NAMALWA (cell line): ENCODE measurements around the gene NCOR1.
"Not testable (repeated sequence)": the region's sequence is repeated elsewhere in the genome, so short reads cannot be mapped to it uniquely, and the experiment has no call there.

ENCODE experiments used
- DNase-seq: peaks from one replicate; pipeline ENCODE4 v3.0.0-alpha.2; 2015; ENCODE audit warnings: low spot score

Gene NCOR1

DNA sequence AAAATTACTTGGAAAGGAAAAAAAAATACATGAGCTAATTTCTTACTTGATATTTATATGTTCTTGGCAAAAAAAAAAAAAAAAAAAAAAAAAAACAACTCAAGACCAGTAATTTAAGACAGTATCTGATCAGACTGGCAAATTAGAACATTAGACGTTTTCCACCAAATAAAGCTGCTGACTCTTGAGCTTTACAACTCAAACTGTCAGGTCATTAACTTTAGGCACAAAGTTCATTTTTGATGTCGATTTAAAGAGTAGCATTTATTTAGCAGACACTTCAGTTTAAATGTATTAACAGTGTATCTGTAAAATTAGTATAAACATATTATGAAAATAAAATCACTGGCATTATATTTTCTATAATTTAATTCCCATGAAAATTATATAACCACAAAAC lies 66.7 kb downstream of the NCOR1 start:
- no peak for DNase-seq

DNA sequence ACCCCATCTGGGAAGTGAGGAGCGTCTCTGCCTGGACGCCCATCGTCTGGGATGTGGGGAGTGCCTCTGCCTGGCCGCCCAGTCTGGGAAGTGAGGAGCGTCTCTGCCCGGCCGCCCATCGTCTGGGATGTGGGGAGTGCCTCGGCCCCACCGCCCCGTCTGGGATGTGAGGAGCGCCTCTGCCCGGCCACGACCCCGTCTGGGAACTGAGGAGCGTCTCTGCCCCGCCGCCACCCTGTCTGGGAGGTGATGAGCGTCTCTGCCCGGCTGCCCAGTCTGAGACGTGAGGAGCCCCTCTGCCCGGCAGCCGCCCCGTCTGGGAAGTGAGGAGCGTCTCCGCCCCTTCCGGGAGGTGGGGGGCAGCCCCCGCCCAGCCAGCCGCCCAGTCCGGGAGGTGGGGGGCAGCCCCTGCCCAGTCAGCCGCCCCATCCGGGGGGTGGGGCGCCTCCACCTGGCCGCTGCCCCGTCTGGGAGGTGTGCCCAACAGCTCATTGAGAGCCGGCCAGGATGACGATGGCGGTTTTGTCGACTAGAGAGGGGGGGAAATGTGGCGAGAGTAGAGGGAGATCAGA lies 69.9 kb downstream of the NCOR1 start:
- not testable (repeated sequence) for DNase-seq

- no peak for DNase-seq
Observed at GRCh38 chr17:16141685-16142084, 73.6 kb downstream of the NCOR1 start.

DNA sequence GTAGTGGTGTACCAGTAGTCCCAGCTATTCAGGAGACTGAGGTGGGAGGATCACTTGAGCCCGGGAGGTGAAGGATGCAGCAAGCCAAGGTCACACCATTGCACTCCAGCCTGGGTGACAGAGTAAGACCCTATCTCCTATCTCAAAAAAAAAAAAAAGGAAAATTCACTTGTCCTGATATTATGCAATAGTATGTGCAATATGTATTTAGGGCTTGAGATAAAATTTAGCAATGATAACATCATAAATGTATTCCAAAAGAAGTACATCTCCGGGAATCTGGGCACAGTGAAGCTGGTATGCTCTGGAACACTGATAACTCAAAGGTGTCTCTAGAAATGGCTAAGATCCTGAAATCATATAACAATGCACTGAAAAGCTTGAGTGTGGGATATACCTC lies 74.5 kb downstream of the NCOR1 start:
- no peak for DNase-seq

DNA sequence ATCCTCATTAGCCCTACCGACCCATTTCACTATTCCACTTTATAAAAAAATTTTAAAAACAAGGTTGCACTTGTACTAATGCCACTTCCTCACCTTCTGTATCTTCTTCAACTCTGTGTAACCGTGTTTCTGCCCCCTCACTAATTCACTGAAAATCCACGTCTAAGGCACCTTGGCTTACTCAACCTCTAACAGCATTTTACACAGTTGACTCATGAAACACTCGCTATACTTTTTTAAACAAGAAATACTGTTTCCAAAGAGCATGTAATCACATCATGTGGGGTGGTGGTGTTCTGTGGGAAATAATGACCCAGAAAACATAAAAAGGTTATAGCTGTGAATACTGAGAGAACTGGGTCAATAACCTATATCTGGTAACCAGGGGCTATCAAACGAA lies 79.9 kb downstream of the NCOR1 start:
- no peak for DNase-seq

DNA sequence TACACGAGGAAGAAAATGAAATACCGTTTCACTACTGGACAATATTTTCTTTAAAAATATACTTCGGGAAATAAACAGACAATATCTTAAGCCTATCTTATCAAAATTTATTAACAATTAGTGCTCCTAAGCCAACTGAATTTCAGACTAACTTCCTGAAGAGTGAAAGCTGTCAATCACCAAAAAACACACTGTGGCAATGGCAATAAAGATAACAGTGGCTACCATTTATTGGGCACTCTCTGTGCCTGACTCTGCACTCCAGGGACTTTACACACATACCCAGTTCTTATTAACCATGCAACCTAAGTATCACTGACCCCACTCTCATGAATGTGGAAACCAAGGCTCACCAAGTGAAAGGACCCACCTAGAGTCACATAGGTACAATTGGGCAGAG lies 83.7 kb downstream of the NCOR1 start:
- no peak for DNase-seq

DNA sequence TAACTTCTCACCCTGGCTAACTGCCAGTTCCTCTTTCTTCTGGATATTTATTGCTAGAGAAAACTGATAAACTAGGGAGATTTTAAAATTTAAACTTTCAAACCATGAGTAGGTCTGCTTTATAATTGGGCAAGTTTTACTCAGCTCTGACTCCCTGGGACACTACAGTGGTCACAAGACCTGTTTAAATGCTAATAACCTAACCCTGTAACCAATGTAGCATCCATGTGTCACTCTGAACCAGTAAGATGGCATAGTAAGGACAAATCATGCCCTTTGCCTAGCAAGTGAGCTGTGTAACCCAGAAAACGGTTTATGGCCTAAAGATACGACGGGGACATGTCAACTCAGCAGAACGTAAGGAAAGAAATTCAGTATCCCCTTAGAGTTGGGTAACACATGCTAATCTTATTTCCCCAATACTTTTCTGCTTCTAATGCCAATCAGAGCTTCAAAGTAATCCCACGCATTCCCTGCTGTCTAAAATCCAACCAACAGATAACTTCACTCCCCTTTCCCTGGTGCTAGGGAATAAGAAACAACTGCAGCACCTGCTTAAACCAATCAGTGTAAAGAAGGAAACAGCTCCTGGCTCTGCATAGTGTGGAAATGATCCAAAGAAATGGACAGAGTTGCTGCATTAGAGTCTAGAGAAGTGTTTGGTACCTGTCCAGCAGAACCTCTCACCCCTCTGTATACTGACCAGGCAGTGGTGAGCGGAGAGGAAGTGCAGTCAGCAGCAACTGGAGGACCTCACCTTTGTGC lies 85.7 kb downstream of the NCOR1 start:
- no peak for DNase-seq

DNA sequence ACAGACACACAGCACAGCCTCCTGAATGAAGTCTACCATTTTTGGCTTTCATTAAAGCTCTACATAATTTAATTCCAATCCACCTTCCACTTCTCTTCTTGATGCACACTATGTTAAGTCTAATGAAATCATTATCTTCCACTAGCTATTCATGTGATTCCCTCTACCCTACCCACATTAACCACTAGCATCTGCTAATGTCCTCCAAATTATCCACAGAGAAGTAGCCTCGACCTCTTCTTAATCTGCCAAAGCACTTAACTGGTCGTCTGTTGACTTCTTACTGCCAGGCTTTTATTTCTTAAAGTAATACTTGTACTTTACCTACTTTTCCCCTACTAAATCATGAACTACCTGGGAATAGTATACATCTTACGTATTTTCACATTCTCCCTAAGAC lies 91.8 kb downstream of the NCOR1 start:
- DNase-seq: no peak

GRCh38 chr17:16122697-16123434 lies 92.5 kb downstream of the NCOR1 start:
- no peak for DNase-seq

GRCh38 chr17:16121915-16122314 lies 93.4 kb downstream of the NCOR1 start:
- DNase-seq: no peak

DNA sequence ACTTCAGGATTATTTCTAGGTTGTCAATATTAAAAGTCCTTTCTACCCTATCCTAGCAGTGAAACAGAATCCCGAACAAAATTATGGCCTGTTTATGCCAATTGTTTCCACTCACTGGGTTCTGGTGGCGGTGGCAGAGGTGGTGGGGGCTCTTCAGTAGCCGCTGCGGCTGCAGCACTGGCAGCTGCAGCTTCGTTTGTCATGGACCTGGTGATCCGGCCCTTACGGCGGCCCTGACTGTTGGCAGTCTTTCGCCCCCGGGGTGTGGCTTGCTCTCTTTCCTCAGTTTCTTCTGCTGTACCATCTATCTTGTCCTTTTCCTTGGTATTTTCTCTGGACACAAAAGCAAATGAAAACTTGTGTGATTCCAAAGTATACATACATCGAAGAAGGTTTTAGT lies 94.4 kb downstream of the NCOR1 start:
- no peak for DNase-seq

DNA sequence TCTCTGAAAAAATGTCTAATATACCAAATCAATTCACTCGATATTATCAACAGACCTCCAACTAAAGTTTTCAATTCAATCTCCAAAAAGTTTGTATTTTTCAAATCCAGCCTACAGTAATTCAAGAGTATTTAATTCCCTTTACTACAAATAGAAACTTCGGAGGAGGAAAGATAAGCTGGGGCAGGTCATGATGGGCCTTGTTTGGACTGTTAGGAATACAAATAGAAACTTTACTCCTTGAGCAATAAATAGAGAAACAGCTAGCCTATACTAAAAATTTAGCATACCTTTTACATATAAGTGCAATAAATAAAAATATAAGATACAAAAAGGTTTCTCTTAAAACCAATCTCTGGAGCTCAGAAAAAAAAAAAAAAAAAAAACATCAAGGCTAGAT lies 98.2 kb downstream of the NCOR1 start:
- no peak for DNase-seq

DNA sequence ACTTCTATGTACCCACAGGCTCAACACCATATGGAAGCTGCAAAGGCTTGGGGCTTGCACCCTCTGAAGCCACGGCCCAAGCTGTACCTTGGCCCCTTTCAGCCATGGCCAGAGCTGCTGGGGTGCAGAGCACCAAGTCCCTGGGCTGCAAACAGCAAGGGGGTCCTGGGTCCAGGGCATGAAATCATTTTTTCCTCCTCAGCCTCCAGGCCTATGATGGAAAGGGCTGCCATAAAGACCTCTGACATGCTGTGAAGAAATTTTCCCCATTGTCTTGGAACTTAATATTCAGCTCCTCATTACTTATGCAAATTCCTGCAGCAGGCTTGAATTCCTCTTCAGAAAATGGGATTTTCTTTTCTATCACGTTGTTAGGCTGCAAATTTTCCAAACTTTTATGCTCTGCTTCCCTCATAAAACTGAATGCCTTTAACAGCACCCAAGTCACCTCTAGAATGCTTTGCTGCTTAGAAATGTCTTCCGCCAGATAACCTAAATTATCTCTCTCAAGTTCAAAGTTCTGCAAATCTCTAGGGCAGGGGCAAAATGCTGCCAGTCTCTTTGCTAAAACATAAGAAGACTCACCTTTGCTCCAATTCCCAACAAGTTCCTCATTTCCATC lies 100.1 kb downstream of the NCOR1 start:
- not testable (repeated sequence) for DNase-seq

GRCh38 chr17:16108871-16109270 lies 106.5 kb downstream of the NCOR1 start:
- DNase-seq: no peak

GRCh38 chr17:16108386-16108785 lies 106.9 kb downstream of the NCOR1 start:
- DNase-seq: no peak

DNA sequence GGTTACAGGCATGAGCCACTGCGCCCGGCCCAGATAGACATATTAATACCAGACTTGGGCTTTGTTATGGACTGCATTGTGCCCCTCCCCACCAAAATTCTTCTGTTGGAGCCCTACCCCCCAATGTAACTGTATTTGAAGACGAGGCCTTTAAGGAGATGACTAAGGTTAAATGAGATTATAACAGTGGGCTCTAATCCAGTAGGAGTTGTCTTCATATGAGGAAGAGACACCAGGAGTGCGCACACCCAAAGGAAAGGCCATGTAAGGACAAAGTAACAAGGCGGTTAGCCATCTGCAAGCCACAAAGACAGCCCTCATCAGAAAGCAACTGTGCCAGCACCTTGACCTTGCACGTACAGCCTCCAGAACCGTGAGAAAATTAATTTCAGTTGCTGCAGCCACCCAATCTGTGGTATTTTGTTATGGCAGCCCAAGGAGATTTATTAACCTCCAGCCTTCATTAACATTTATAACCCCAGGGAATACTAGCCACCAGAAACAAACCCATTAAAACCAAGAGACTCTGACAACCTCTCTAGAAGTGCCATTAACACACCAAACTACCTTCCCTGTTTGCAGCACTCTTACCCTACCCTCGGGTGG lies 108.1 kb downstream of the NCOR1 start:
- no peak for DNase-seq

DNA sequence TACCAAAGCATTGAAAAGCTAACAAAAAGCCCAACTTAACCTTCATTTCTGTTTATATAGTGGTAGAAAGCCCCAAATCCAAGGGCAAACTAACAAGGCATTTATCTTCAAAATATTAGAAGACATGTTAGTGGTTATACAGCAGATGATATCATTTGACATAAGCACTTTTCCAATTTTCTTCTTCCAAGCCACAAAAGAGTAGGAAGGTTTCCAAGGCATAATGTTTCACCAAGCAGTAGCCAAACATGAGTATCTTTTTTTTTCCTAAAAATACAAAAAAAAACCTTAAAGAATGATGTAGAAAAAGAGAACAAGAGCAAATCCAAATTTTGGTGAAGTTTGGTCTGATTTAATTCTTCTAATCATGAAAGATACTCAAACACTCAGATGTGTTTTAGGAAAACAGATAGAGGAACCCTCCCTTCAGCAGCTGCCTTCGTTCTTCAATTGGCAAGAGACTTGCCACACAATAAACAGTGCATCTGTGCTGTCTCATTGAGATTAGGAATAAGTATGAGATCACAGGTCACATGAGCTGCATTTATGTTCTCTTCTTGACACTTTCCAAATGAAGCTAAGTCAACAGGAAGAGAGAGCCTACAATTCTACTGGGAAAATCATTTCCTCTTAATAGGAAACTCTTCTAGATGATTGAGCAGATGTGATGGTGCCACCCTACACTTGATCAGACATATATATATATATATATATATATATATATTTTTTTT lies 109.0 kb downstream of the NCOR1 start:
- DNase-seq: peak; percentile 3

GRCh38 chr17:16104189-16104588 lies 111.1 kb downstream of the NCOR1 start:
- DNase-seq: no peak

GRCh38 chr17:16101440-16101839 lies 113.9 kb downstream of the NCOR1 start:
- DNase-seq: no peak

DNA sequence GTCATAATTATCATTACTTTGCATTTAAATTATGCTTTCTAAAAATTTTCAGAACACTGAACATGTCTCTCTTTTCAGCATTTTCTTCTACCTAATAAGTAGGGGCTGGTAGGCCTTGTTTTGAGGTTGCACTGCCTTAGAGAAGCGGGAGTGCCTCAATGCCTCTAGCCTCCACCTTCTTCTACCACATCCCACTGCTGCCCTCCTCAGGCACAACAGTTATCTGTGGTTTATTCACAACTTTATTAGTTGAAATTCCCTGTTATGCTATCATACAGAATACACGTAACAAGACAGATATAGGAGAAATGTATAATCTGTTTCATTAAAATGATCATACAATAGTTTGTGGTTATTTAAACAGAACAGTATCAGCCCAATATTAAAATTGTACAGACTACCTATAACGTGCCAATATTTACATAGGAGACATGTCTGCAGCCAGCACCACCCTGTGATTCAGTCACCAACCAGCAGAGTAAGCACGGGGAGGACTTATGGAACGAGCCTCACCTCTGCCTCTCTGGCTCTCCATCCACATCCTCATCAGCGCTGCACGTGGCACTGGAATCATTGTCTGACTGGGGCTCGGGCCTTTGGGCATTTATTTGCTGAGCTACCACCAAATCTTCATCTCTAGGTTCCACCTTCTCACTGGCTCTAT lies 114.5 kb downstream of the NCOR1 start:
- DNase-seq: peak; percentile 22

GRCh38 chr17:16091773-16092172 lies 123.6 kb downstream of the NCOR1 start:
- DNase-seq: no peak
